Loucy (cell line): ENCODE data around the gene PRPF40B.

Experiments used
- CTCF ChIP-seq: fragments of 200-600 bp; sonication (generic); conservative IDR thresholded peaks from 2 replicates; pipeline ENCODE4 v1.5.1; 2014; ENCODE audit warnings: mild to moderate bottlenecking, antibody characterized with exemption, low read length
- EZH2phosphoT487 ChIP-seq: fragments of 200-600 bp; IDR thresholded peaks from 2 replicates; pipeline ENCODE4 v1.6.1; 2018; ENCODE audit warnings: antibody characterized with exemption, mild to moderate bottlenecking, moderate library complexity, borderline replicate concordance

DNA sequence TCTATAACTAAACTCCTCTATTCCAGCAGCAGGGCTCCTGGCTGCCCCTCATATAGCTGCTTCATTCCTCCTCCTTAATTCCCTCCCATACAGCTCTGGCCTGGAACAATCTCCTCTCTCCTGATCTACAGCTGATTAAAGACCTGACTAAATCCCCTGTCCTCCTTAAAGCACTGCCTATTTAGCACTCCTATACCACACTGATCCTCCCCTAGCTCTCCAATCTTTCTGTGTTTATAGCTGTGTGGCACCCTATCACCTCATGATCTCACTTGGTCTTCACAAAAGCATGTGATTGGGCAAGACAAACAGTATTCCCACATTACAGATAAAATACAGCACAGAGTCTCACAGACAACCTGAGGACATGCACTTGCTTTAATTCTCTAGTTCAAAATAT, 66.4 kb downstream of the PRPF40B start:
- no peak for TF ChIP-seq CTCF
- TF ChIP-seq EZH2phosphoT487: no peak
